Mucosa of stomach (tissue), 1 donor: Measurements from ENCODE around the gene AGXT2.

ENCODE experiments used
- H3K27me3 ChIP-seq: one replicate; pipeline ENCODE4 v1.7.0; 2013; ENCODE audit warnings: mild to moderate bottlenecking, low read length; ENCODE audit not compliant: control insufficient read depth, insufficient read depth
- H3K36me3 ChIP-seq: one replicate; pipeline ENCODE4 v1.7.0; 2013; ENCODE audit warnings: low read length; ENCODE audit not compliant: control insufficient read depth, insufficient read depth
- H3K4me1 ChIP-seq: one replicate; pipeline ENCODE4 v1.7.0; 2013; ENCODE audit warnings: mild to moderate bottlenecking, low read length; ENCODE audit not compliant: control insufficient read depth, insufficient read depth
- H3K4me3 ChIP-seq: one replicate; pipeline ENCODE4 v1.7.0; 2013; ENCODE audit warnings: low read length
- H3K9ac ChIP-seq: one replicate; pipeline ENCODE4 v1.7.0; 2013; ENCODE audit warnings: mild to moderate bottlenecking, low read length, moderate library complexity
- H3K9me3 ChIP-seq: one replicate; pipeline ENCODE4 v1.7.0; 2013; ENCODE audit warnings: mild to moderate bottlenecking, low read length, moderate library complexity; ENCODE audit not compliant: control insufficient read depth
- donor health status: Pancreatic carcinoma.

AGXT2 gene

GRCh38 chr5:35029333-35029732 lies 18.4 kb downstream of the AGXT2 start:
- H3K9me3 ChIP-seq = no peaks in the 10 kb centered on the region
- no peaks in the 10 kb centered on the region for H3K4me1 ChIP-seq
- no peak overlapping the region for H3K9ac ChIP-seq
- no peak overlapping the region for H3K4me3 ChIP-seq
- no peaks in the 10 kb centered on the region for H3K27me3 ChIP-seq
- no peaks in the 10 kb centered on the region for H3K36me3 ChIP-seq

- no peak overlapping the region for H3K4me3 ChIP-seq
These were observed 20.8 kb downstream of the AGXT2 start for GRCh38 chr5:35026941-35027340.

GRCh38 chr5:35026280-35026840 lies 21.4 kb downstream of the AGXT2 start:
- H3K36me3 ChIP-seq = no peaks in the 10 kb centered on the region
- H3K27me3 ChIP-seq = no peaks in the 10 kb centered on the region
- H3K9me3 ChIP-seq = no peaks in the 10 kb centered on the region
- H3K9ac ChIP-seq = no peak overlapping the region
- no peak overlapping the region for H3K4me3 ChIP-seq
- no peaks in the 10 kb centered on the region for H3K4me1 ChIP-seq

More at GRCh38 chr5:35026941-35027340, 20.8 kb downstream of the AGXT2 start:
- Histone ChIP-seq H3K9me3 (no peaks in the 10 kb centered on the region), H3K36me3 (no peaks in the 10 kb centered on the region), H3K4me1 (no peaks in the 10 kb centered on the region), H3K27me3 (no peaks in the 10 kb centered on the region), H3K9ac (no peak overlapping the region)

GRCh38 chr5:35024911-35025510 lies 22.7 kb downstream of the AGXT2 start:
- no peaks in the 10 kb centered on the region for H3K36me3 ChIP-seq
- H3K4me1 ChIP-seq = no peaks in the 10 kb centered on the region
- no peak overlapping the region for H3K9ac ChIP-seq
- no peaks in the 10 kb centered on the region for H3K9me3 ChIP-seq
- H3K27me3 ChIP-seq = no peaks in the 10 kb centered on the region
- H3K4me3 ChIP-seq = no peak overlapping the region

GRCh38 chr5:35023391-35024178 lies 24.2 kb downstream of the AGXT2 start:
- no peak overlapping the region for H3K9ac ChIP-seq
- H3K4me3 ChIP-seq = no peak overlapping the region
- H3K4me1 ChIP-seq = no peaks in the 10 kb centered on the region
- no peaks in the 10 kb centered on the region for H3K27me3 ChIP-seq
- no peaks in the 10 kb centered on the region for H3K36me3 ChIP-seq
- no peaks in the 10 kb centered on the region for H3K9me3 ChIP-seq

GRCh38 chr5:35016174-35017051 lies 31.3 kb downstream of the AGXT2 start:
- H3K4me1 ChIP-seq = no peaks in the 10 kb centered on the region
- no peaks in the 10 kb centered on the region for H3K36me3 ChIP-seq
- H3K9ac ChIP-seq = no peak overlapping the region

GRCh38 chr5:35015063-35015462 lies 32.7 kb downstream of the AGXT2 start:
- no peak overlapping the region for H3K9ac ChIP-seq

More at GRCh38 chr5:35016174-35017051, 31.3 kb downstream of the AGXT2 start:
- Histone ChIP-seq H3K9me3 (no peaks in the 10 kb centered on the region), H3K27me3 (no peaks in the 10 kb centered on the region), H3K4me3 (no peak overlapping the region)

GRCh38 chr5:35012796-35013195 lies 35.0 kb downstream of the AGXT2 start:
- no peaks in the 10 kb centered on the region for H3K9me3 ChIP-seq
- H3K36me3 ChIP-seq = no peaks in the 10 kb centered on the region
- no peak overlapping the region for H3K9ac ChIP-seq
- H3K4me3 ChIP-seq = no peak overlapping the region
- H3K27me3 ChIP-seq = no peaks in the 10 kb centered on the region
- no peaks in the 10 kb centered on the region for H3K4me1 ChIP-seq

More at GRCh38 chr5:35015063-35015462, 32.7 kb downstream of the AGXT2 start:
- Histone ChIP-seq H3K27me3 (no peaks in the 10 kb centered on the region), H3K4me1 (no peaks in the 10 kb centered on the region), H3K9me3 (no peaks in the 10 kb centered on the region), H3K36me3 (no peaks in the 10 kb centered on the region), H3K4me3 (no peak overlapping the region)

- no peak overlapping the region for H3K4me3 ChIP-seq
- no peak overlapping the region for H3K9ac ChIP-seq
- no peaks in the 10 kb centered on the region for H3K36me3 ChIP-seq
- no peaks in the 10 kb centered on the region for H3K27me3 ChIP-seq
- no peaks in the 10 kb centered on the region for H3K4me1 ChIP-seq
- no peaks in the 10 kb centered on the region for H3K9me3 ChIP-seq
These were observed 35.4 kb downstream of the AGXT2 start for GRCh38 chr5:35012365-35012764.

- Histone ChIP-seq H3K4me3 (no peak overlapping the region), H3K36me3 (no peaks in the 10 kb centered on the region), H3K27me3 (no peaks in the 10 kb centered on the region), H3K9me3 (no peaks in the 10 kb centered on the region), H3K9ac (no peak overlapping the region), H3K4me1 (no peaks in the 10 kb centered on the region)
These were observed 37.1 kb downstream of the AGXT2 start for GRCh38 chr5:35010676-35011075.

- Histone ChIP-seq H3K9me3 (no peaks in the 10 kb centered on the region), H3K4me3 (no peak overlapping the region), H3K36me3 (no peaks in the 10 kb centered on the region), H3K9ac (no peak overlapping the region), H3K27me3 (no peaks in the 10 kb centered on the region), H3K4me1 (no peaks in the 10 kb centered on the region)
These were observed 38.1 kb downstream of the AGXT2 start for GRCh38 chr5:35009657-35010056.
